ENCODE data around the gene BAIAP2L1. TPM values are rescaled to one million over a fixed set of nuclear protein-coding genes. Genes with fewer than 3 reads are reported as not detected.

The BAIAP2L1 gene
- total RNA-seq, 2 donors from 2014 or later = 4.2 to 5.1 TPM

DNA sequence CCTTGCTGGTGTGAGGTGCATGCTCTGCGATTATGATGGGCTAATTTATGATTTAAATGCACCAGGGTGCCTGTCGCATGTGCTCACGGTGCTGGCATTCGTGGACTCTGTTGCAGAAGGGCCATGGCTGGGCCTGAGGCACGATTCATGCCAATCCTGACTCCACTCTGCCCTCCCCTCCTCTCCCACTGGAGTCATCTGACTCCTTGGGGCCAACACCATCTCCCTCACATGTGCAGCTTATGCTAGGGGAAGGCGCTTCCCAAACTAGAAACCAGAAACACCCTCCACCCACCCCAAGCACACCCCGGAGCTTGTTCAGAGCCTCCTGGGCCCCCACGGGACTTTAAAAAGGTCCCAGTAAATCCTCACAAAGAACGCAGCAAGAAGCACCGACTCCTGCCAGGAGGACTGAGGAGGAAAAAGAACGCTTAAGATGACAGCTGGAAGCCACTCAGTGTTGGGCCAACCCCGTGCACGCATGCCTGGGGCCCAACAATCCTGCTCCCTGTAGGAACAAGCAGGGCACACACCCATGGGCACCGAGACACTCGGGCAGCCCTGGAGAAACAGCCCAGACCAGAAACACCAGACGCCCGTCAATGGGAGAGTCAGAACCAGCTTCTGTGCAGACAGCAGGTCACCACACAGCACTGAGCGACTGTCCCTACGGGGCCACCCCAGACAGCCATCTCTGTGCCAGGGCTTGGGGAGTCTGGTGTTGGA is 105.3 kb downstream of the BAIAP2L1 start:
- Mint-ChIP-seq H3K36me3 (no peaks in the 10 kb centered on the region), H3K9me3 (no peaks in the 10 kb centered on the region), H3K27ac (no peak overlapping the region)
- no peak for DNase-seq (ENCODE audit: low spot score in 2 of 2)
- no peak for ATAC-seq

GRCh38 chr7:98294798-98295382 is 106.0 kb downstream of the BAIAP2L1 start:
- DNase-seq (ENCODE audit: low spot score in 2 of 2) (peak in 1 of 2 donors; percentile 40), ATAC-seq (peak; percentile 66 to 81)
- no peak overlapping the region for H3K27ac Mint-ChIP-seq
- H3K36me3 Mint-ChIP-seq = no peaks in the 10 kb centered on the region
- H3K9me3 Mint-ChIP-seq = no peaks in the 10 kb centered on the region

DNA sequence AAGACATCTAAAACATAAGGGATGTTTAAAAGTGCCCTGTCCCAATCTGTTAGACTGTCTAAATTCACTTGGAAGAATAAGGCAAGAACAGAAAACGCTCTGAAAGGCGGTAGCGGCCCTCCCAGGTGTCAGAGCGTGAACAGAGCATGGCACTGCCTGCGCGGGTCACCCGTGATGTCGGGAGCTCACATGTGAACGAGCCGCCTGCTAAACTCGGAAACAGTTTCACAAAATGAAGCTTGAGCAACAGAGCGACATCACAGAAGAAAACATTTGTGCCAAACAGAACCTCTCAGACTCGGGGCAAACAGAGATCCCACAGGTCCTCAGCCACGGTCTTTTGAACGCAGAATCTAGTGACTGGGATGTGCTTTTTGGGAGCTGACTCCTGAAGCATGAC is 106.6 kb downstream of the BAIAP2L1 start:
- DNase-seq (ENCODE audit: low spot score in 2 of 2) (no peak), ATAC-seq (no peak)
- Mint-ChIP-seq H3K36me3 (no peaks in the 10 kb centered on the region), H3K27ac (peak overlapping the region in 1 of 2 donors; percentile 22), H3K9me3 (no peaks in the 10 kb centered on the region)

DNA sequence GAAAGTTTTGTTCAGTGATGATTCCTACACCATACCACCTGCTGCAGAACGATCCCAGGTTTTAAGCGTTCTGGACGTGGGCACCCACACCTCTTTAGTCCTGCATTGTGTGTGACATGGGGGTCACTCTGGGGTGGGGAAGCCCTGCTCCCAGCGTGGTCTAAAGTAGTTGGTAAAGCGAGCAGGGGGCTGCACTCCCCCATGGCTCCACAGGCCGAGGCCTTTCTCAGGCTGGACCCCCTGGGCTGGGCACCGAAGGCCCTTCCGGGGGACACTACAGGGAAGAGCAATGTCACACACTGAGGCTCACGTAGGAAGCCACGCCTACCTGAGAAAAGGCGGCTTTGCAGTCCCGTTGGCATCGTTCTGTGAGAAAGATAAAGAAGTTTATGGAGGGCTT is 107.1 kb downstream of the BAIAP2L1 start:
- DNase-seq (ENCODE audit: low spot score in 2 of 2) (no peak), ATAC-seq (no peak)
- Mint-ChIP-seq H3K36me3 (no peaks in the 10 kb centered on the region), H3K27ac (no peak overlapping the region), H3K9me3 (no peaks in the 10 kb centered on the region)

DNA sequence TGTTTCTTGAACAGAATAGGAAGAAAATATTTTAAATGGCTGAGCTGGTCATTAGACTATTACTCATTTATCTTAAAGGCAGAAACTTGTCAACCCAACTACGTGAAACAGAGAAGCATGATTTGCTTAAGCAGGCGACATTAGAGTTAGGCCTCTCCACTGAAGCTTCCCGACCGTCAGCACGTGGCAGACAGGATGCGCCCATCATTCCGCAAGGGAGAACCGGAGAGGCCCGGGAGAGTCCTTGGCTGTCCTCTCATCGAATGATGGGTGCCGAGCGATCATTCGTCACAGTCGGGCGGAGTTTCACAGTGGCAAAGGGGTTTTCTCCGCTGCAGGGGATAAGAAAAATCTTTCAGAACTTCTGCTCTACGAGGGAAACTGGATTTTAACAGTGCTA is 107.6 kb downstream of the BAIAP2L1 start:
- H3K27ac Mint-ChIP-seq = no peak overlapping the region
- H3K36me3 Mint-ChIP-seq = no peaks in the 10 kb centered on the region
- DNase-seq (ENCODE audit: low spot score in 2 of 2) = no peak
- ATAC-seq = no peak
- H3K9me3 Mint-ChIP-seq = no peaks in the 10 kb centered on the region

DNA sequence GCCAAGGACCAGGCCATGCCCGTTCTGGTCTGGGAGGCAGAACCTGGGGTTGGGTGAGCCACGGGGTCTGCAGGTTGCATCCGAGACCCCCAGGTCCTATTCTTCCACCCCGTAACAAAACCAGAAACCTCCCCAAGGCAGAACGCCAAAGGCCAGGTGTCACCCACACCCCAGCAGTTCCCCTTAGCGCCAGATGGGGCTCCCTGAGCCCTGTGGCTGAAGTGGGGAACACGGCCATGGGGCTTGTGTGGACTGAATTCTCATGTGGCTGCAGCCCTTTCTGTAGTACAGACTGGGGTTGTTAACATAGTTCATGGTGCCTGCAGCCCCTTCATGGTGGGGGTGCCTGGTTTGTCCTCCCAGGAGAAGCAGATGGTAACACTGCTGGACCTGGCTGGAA is 109.2 kb downstream of the BAIAP2L1 start:
- Mint-ChIP-seq H3K27ac (no peak overlapping the region), H3K36me3 (no peaks in the 10 kb centered on the region), H3K9me3 (no peaks in the 10 kb centered on the region)
- DNase-seq (ENCODE audit: low spot score in 2 of 2) = no peak
- no peak for ATAC-seq

- no peaks in the 10 kb centered on the region for H3K36me3 Mint-ChIP-seq
- no peak for DNase-seq (ENCODE audit: low spot score in 2 of 2)
- H3K9me3 Mint-ChIP-seq = no peaks in the 10 kb centered on the region
- H3K27ac Mint-ChIP-seq = no peak overlapping the region
- no peak for ATAC-seq
Observed at GRCh38 chr7:98289333-98289875, 111.5 kb downstream of the BAIAP2L1 start.

- no peak for ATAC-seq
- Mint-ChIP-seq H3K27ac (peak overlapping the region in 1 of 2 donors; percentile 85), H3K36me3 (no peaks in the 10 kb centered on the region), H3K9me3 (no peaks in the 10 kb centered on the region)
- no peak for DNase-seq (ENCODE audit: low spot score in 2 of 2)
Observed at GRCh38 chr7:98288064-98288823, 112.6 kb downstream of the BAIAP2L1 start.

- ATAC-seq (no peak), DNase-seq (ENCODE audit: low spot score in 2 of 2) (no peak)
- H3K36me3 Mint-ChIP-seq = peaks cover 0 to 4% of the 10 kb centered on the region in 2 donors
- H3K27ac Mint-ChIP-seq = peak overlapping the region in 1 of 2 donors; percentile 46
- H3K9me3 Mint-ChIP-seq = no peaks in the 10 kb centered on the region
Observed at GRCh38 chr7:98287486-98287959, 113.4 kb downstream of the BAIAP2L1 start.

- no peak for DNase-seq (ENCODE audit: low spot score in 2 of 2)
- Mint-ChIP-seq H3K27ac (peak overlapping the region in 1 of 2 donors; percentile 46), H3K36me3 (peaks cover 0 to 8% of the 10 kb centered on the region in 2 donors), H3K9me3 (no peaks in the 10 kb centered on the region)
- no peak for ATAC-seq
Observed at GRCh38 chr7:98286701-98287485, 114.0 kb downstream of the BAIAP2L1 start.

DNA sequence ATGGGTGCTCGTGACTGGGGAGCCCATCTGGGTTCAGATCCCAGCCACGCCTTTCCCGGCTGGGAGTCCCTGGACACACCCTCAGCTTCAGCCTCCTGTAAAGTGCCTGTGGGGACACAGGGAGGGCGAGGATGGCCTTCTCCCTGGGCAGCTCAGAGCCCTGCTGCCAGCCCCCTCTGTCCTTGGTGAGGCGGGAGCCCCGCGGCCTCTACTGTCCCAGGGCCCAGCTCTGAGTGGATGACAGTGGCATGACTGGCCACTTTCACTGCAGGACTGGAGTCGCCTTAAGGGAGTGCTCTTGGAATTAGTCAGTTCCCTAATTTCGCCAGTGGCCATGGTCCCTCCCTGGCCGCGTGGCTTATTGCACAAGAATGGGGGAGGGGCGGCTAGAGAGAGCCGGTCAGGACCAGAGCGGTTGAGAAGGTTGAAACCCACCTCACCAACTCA is 114.8 kb downstream of the BAIAP2L1 start:
- Mint-ChIP-seq H3K27ac (no peak overlapping the region), H3K36me3 (peaks cover 0 to 8% of the 10 kb centered on the region in 2 donors), H3K9me3 (no peaks in the 10 kb centered on the region)
- no peak for DNase-seq (ENCODE audit: low spot score in 2 of 2)
- ATAC-seq = no peak

GRCh38 chr7:98285157-98286092 is 115.5 kb downstream of the BAIAP2L1 start:
- ATAC-seq = no peak
- Mint-ChIP-seq H3K36me3 (peaks cover 0 to 8% of the 10 kb centered on the region in 2 donors), H3K27ac (peak overlapping the region; percentile 46 to 61), H3K9me3 (no peaks in the 10 kb centered on the region)
- no peak for DNase-seq (ENCODE audit: low spot score in 2 of 2)

- no peak for DNase-seq (ENCODE audit: low spot score in 2 of 2)
- peak overlapping the region; percentile 61 to 91 for H3K27ac Mint-ChIP-seq
- no peaks in the 10 kb centered on the region for H3K9me3 Mint-ChIP-seq
- peaks cover 0 to 8% of the 10 kb centered on the region in 2 donors for H3K36me3 Mint-ChIP-seq
- ATAC-seq = no peak
Observed at GRCh38 chr7:98284335-98285036, 116.4 kb downstream of the BAIAP2L1 start.

DNA sequence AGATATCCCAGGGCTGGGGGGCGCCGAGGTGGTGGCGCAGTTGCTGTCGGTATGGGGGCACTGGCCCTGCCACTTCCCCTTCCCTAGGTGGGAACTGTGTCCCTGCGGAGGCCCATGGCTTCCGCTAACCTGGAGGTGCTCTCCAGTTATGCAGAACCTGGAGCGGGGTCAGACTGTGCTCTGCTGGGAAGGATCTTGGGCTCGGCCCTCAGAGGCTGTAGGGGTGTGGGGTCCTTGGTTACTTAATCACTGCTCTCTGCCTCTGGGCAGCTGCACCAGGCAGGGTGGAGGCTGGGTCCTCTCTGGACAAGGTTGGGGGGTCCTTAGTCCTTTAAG is 117.0 kb downstream of the BAIAP2L1 start:
- peak overlapping the region in 1 of 2 donors; percentile 61 for H3K27ac Mint-ChIP-seq
- no peaks in the 10 kb centered on the region for H3K9me3 Mint-ChIP-seq
- ATAC-seq (no peak), DNase-seq (ENCODE audit: low spot score in 2 of 2) (no peak)
- H3K36me3 Mint-ChIP-seq = peaks cover 0 to 8% of the 10 kb centered on the region in 2 donors

All from activated naive CD4-positive, alpha-beta T cell treated with anti-CD3 and anti-CD28 coated beads, Interleukin-2, amount 50 U/mL, for 72 hours (primary cell).